ENCODE measurements around the gene NUDT4.
"Not testable (repeated sequence)": the region's sequence is repeated elsewhere in the genome, so short reads cannot be mapped to it uniquely, and the experiment has no call there.

NUDT4 gene

DNA sequence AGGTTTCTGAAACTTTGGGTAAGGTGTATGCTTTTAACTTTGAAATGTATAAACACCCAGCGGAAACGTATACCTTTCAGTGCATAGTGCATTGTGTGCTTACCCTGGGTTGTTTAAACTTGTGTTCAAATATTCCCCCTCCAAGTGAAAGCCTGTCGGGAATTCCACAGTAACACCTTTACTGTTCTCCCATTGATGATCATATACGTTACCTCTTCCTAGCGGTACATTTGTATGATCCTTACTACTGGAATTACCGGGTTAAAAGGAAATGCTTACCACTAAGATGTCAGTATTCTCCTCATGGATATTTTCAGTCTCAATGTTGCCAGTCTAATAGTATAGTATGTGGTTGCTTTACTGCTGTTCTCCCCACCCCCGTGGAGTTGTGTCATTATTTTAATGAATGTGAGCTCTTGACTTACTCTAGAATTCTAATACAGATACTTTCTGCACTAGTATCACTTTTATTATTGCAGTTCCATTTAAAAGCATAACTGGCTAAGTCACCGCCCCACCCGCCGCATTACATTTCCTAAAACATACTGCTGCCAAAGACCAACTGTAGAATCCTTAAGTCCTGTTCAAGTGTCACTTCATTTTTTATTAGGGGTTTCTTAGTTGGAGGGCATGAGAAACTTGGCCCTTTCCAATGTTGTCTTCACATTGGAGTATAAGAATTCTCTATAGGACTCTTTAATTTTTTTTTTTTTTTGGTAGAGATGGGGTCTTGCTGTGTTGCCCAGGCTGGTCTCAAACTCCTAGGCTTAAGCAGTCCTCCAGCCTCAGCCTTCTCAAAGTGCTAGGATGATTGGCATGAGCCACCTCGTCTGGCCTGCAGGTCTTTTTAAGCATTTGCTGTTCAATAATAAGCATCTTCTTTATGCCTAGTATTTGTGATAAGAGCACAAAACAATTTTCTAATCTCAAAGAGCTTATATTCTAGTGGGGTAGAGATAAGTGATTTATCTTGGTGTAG lies 24.9 kb downstream of the NUDT4 start:
- Mint-ChIP-seq H3K36me3 (peaks cover 13% of the 10 kb centered on the region), H3K27me3 (no peaks in the 10 kb centered on the region), H3K4me3 (no peak overlapping the region), H3K4me1 (peaks cover 2% of the 10 kb centered on the region), H3K9me3 (no peaks in the 10 kb centered on the region), H3K27ac (peak overlapping the region; percentile 58)
- DNase-seq (ENCODE audit: low spot score in 2 of 2) (no peak), ATAC-seq (ENCODE audit: low read depth) (no peak)

DNA sequence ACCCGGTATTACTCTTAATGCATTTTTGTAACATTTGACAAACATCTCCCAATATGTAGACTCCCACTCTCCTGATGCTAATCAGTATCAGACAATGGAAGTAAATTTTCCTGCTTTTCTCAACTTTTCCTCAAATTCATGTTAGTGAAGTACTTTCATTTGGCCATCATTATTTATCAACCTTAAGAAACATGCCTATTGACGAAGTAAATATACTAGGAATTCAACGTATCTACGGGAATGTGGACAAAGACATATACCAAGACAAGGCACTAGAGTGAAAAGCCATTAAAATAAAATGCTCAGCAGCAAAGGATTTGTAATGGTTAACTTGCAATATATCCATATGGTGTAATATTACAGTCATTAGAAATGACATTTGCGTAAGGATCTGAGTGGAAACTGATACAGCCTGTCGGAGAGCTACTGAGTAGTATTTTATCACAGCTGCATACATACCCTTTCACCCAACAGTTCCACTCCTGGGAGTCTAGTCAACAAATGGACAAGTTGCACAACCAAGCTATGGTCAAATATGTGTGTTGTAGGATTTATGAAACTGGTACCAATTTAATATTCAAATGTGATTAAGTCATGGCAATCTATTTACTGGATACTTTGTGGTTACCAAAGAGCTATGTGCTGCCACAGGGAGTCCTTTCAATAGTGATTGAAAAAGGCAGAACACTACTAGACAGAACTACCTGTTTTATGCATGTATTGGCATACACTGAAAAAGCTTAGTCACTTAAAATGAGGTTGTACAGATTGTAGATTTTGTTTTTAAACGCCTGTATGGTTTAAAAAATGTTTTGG lies 26.5 kb downstream of the NUDT4 start:
- H3K27me3 Mint-ChIP-seq: no peaks in the 10 kb centered on the region
- ATAC-seq (ENCODE audit: low read depth) (no peak), DNase-seq (ENCODE audit: low spot score in 2 of 2) (no peak)
- H3K36me3 Mint-ChIP-seq: peaks cover 18% of the 10 kb centered on the region
- H3K4me1 Mint-ChIP-seq: peaks cover 5% of the 10 kb centered on the region
- no peak overlapping the region for H3K4me3 Mint-ChIP-seq
- no peaks in the 10 kb centered on the region for H3K9me3 Mint-ChIP-seq
- H3K27ac Mint-ChIP-seq: peak overlapping the region; percentile 15

DNA sequence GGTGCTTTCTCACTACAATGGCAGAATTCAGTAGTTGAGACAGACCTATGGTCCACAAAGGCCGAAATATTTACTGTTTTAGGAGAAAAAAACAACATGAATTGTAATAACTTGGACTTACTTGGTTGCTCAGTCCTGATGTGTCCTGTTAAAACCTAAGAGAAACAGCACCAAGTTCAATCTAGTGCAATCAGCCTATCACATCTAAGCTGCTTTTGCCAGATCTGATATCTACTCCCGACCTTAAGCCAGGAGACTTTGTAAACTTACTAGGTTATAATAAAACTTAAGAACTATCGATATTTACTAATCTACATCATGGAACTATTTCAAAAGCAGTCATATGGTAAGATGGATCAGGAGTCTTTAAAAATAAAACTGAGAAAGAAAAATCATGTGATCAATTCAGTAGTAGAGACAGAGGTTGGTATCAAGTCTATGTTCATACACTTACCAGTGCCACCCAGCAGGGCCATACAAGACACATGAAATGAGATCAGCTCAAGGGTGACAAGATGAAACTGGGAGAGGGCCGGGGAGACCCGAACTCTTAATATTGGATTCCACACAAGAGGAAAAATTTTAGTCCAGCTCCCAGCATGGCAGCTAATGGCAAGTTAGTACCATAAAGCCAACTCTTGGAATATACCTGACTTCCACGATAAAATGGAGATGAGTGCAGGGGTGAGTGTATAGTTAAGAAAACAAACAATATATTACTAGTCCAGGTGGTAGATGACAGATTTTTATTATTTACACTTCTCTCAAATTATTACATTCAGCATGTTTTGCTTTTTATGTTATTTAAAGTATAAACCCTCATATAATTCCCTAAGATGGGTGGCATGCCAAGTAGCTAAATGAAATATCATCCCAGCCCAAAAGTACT lies 27.5 kb downstream of the NUDT4 start:
- ATAC-seq (ENCODE audit: low read depth) (no peak), DNase-seq (ENCODE audit: low spot score in 2 of 2) (no peak)
- Mint-ChIP-seq H3K9me3 (no peaks in the 10 kb centered on the region), H3K27ac (no peak overlapping the region), H3K4me3 (no peak overlapping the region), H3K36me3 (peaks cover 19% of the 10 kb centered on the region), H3K4me1 (peaks cover 5% of the 10 kb centered on the region), H3K27me3 (no peaks in the 10 kb centered on the region)

DNA sequence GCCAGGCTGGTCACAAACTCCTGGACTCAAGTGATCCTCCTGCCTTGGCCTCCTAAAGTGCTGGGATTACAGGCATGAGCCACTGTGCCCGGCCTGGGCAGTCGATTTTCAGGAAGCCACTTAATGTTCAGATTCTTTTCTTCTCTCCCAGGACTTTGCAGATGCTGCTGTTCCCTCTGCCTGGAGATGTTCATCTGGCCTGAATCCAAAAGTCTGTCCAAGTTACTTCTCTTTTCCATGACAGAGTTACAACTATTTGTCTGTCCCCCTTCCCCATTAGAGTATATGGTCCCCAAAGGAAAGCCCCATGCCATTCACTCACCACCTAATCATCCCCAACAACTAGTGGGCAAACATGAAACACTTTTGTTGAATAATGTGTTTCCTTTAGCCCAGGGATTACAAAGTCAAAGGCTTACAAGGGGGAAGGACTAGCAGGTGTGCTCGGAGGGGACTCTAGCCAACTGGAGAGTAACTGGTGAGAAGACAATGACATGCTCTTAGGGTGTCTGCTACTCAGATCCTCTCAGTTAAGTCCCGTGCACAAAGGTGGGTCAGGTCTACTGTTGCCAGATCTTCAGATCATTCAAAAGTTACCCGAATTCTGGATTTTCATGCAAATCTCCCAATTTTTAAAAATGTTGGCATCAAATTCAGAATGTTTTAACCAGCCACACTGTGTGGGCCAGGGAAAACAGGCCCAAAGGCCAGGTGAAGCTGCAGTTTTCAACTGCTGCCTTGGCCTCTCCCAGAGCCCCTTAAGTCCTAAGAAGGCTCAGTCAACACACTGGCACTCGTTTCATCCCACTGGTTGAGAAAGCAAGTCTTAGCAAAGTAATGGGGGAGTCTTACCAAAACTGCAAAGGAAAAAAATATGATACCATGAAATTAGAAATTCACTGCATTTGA lies 29.6 kb downstream of the NUDT4 start:
- ATAC-seq (ENCODE audit: low read depth) (no peak), DNase-seq (ENCODE audit: low spot score in 2 of 2) (no peak)
- Mint-ChIP-seq H3K4me1 (peaks cover 8% of the 10 kb centered on the region), H3K27ac (peak overlapping the region; percentile 87), H3K9me3 (no peaks in the 10 kb centered on the region), H3K4me3 (no peak overlapping the region), H3K36me3 (peaks cover 21% of the 10 kb centered on the region), H3K27me3 (no peaks in the 10 kb centered on the region)

DNA sequence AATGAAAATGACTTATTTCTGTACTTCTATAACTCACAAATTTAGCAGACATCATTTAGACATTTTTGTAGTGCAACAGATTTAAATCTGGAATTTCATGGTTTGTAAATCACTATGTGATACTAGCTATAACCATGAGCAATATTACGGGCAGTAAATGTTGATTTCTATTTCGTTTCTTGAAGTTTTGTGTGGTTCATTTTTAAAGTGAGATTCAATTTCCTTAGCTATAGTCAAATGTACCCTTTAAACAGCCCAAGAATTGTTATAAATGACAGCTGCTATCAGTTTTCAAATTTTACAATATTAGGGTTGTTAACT lies 30.2 kb downstream of the NUDT4 start:
- no peak for ATAC-seq (ENCODE audit: low read depth)
- Mint-ChIP-seq H3K27ac (peak overlapping the region; percentile 87), H3K4me3 (no peak overlapping the region), H3K27me3 (no peaks in the 10 kb centered on the region), H3K4me1 (peaks cover 11% of the 10 kb centered on the region), H3K9me3 (no peaks in the 10 kb centered on the region), H3K36me3 (peaks cover 17% of the 10 kb centered on the region)
- DNase-seq (ENCODE audit: low spot score in 2 of 2): no peak

DNA sequence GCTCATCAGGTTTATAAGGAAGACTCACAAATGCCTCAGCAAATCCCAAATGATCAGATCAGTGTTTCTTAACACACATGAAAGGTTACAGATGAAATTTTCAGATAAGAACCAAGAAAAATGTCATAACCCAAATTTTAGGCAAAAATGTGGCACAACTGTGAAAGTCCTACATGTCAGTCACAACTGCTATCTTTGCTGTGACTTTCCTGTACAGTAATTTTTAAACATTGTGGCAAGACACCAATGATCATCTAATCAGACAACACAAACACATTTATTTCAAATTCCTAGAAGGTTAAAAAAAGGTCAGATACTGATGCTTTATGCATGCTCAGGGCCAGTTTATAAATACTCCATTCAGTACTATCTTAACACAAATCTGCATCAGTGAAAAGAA lies 31.1 kb downstream of the NUDT4 start:
- no peak for ATAC-seq (ENCODE audit: low read depth)
- H3K9me3 Mint-ChIP-seq: no peaks in the 10 kb centered on the region
- no peak for DNase-seq (ENCODE audit: low spot score in 2 of 2)
- no peak overlapping the region for H3K4me3 Mint-ChIP-seq
- peaks cover 19% of the 10 kb centered on the region for H3K36me3 Mint-ChIP-seq
- H3K27ac Mint-ChIP-seq: peak overlapping the region; percentile 87
- H3K27me3 Mint-ChIP-seq: no peaks in the 10 kb centered on the region
- H3K4me1 Mint-ChIP-seq: peaks cover 19% of the 10 kb centered on the region

DNA sequence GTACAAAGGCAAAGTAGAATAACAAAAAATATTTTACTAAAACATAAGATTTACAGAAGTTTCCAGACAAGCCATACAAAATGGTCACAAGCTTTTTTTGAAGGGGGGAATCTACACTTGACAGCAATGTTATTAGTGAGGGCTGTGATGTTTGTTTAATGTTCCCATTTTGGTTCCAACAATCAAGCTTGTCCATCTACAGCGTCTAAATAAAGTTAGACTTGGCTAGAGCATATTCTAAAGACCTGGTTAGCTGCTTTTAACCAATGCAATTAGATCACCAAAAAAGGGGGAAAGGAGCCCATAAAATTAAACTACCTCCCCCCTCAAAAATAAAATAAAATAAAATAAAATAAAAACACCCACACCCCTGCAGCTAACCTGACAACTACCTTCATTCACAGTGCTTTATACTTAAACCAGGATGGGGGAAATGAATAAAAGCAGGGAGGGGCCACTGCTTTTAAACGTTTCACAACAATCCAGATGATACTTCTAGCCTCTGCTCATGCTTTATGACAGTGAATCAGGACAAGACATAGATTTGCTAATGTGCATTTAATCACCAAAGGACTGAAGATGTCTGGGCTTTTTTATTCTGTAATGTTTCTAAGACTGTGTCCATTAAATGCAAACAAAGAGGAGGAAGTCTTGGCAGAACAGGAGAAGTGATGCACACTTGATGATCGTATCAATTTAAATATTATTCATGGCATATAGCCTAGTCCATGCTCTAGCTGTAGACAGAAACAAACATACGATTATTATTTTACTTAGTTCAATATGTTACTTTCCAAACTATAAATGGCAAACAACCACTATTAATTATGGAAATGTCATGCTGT lies 31.8 kb downstream of the NUDT4 start:
- not testable (repeated sequence) for H3K27me3 Mint-ChIP-seq; ATAC-seq (ENCODE audit: low read depth); H3K4me3 Mint-ChIP-seq; DNase-seq (ENCODE audit: low spot score in 2 of 2); H3K9me3 Mint-ChIP-seq
- Mint-ChIP-seq H3K4me1 (peaks cover 22% of the 10 kb centered on the region), H3K27ac (peak overlapping the region; percentile 87), H3K36me3 (peaks cover 22% of the 10 kb centered on the region)

DNA sequence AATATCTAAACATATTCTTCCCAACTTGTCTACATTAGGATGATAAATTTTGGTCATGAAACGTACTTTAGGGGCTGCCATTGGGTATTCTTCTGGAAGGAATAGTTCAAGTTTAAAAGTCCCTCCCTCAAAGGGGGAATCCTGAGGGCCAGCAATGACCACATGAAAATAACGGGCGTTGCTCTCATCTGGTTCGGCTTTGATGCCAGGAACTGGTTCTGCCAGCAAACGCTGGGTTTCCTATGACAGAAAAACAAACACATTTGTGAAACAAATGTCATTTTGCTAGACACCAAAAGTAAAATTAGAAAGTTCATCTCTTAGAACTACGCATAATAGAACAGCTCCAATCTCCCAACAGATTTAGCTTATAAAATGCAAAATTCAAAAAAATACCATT lies 33.3 kb downstream of the NUDT4 start:
- H3K9me3 Mint-ChIP-seq; H3K4me3 Mint-ChIP-seq; H3K27me3 Mint-ChIP-seq; DNase-seq (ENCODE audit: low spot score in 2 of 2); ATAC-seq (ENCODE audit: low read depth): not testable (repeated sequence)
- Mint-ChIP-seq H3K27ac (peak overlapping the region; percentile 47), H3K4me1 (peaks cover 35% of the 10 kb centered on the region), H3K36me3 (peaks cover 23% of the 10 kb centered on the region)

DNA sequence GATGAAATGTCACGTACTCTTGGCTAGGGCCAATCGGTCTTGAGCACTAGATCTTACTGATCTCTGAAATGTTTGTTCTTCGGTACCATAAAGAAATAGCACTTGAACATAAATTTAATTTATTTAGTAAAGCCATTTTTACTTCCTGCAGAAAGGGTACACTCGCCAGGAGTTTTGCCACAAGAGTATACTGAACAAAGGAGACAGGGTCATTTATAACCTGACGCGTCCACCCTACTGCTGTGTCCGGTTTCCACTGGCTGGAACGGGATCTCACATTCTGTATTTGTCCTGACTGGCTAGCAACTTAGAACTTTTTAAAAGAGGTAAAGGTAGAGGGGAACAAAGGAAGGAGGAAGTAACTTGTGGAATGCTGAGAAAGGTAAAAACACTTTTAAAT lies 34.7 kb downstream of the NUDT4 start:
- not testable (repeated sequence) for ATAC-seq (ENCODE audit: low read depth); H3K9me3 Mint-ChIP-seq; DNase-seq (ENCODE audit: low spot score in 2 of 2); H3K4me3 Mint-ChIP-seq; H3K27me3 Mint-ChIP-seq
- peak overlapping the region; percentile 63 for H3K27ac Mint-ChIP-seq
- peaks cover 16% of the 10 kb centered on the region for H3K36me3 Mint-ChIP-seq
- H3K4me1 Mint-ChIP-seq: peaks cover 41% of the 10 kb centered on the region

DNA sequence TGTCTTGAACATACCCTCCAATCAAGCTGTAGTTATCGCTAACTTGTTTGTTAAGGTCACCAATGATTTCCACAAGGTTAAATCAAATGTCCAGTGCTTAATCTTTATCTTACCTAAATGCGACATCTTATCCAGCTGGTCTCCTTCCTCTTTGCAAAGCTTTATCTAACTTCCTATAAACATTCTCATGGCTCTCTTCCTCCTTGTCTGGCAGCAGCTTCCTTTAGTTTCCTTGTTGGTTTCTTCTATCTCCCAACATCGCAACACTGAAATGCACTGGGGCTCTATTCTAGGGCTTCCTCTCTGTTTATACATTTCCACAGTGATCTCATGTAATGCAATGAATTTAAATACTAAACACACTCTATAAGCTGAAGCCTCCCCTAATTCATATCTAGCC lies 35.3 kb downstream of the NUDT4 start:
- Mint-ChIP-seq H3K27me3 (no peaks in the 10 kb centered on the region), H3K36me3 (peaks cover 16% of the 10 kb centered on the region), H3K4me3 (no peak overlapping the region), H3K27ac (peak overlapping the region; percentile 39), H3K4me1 (peaks cover 43% of the 10 kb centered on the region), H3K9me3 (no peaks in the 10 kb centered on the region)
- ATAC-seq (ENCODE audit: low read depth): no peak
- no peak for DNase-seq (ENCODE audit: low spot score in 2 of 2)

DNA sequence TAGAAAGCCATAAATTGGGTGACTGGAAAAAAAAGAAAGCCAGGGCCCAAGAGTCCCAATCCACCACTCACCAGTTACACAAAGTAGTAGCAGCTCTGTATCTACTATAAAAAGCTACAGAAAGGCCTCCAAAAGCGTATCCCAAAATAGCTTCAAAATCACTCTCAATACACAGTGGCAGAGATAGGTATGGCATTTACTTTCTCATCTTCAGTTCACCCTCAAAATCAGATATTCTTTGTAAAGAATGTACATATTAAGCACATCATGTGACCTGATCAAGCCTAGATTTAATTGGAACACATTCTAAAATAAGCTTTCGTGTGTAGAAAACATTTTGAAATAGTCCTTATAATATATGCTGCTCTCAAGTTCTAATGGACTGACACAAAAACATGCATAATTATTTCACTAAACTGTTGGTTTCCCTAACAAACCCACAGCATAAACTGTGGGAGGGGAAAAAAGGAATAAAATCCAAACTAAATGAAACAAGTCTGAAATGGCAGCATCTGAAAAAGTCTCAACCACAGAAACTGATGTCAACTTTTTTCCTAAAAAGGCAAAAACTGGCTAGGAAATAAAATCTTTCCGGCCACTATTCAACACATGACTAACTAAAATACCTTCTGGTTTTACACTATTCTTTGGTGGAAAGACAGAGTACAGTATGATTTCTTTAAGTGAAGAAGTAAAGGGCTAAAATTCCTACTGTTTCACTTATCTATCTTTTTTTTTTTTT lies 38.2 kb downstream of the NUDT4 start:
- H3K27me3 Mint-ChIP-seq: no peaks in the 10 kb centered on the region
- peaks cover 56% of the 10 kb centered on the region for H3K4me1 Mint-ChIP-seq
- H3K36me3 Mint-ChIP-seq: peaks cover 9% of the 10 kb centered on the region
- peak overlapping the region; percentile 40 for H3K4me3 Mint-ChIP-seq
- no peak for DNase-seq (ENCODE audit: low spot score in 2 of 2)
- H3K27ac Mint-ChIP-seq: peak overlapping the region; percentile 72
- H3K9me3 Mint-ChIP-seq: no peaks in the 10 kb centered on the region
- peak; percentile 47 for ATAC-seq (ENCODE audit: low read depth)
